ENCODE measurements around the gene EXD3.

Gene EXD3

DNA sequence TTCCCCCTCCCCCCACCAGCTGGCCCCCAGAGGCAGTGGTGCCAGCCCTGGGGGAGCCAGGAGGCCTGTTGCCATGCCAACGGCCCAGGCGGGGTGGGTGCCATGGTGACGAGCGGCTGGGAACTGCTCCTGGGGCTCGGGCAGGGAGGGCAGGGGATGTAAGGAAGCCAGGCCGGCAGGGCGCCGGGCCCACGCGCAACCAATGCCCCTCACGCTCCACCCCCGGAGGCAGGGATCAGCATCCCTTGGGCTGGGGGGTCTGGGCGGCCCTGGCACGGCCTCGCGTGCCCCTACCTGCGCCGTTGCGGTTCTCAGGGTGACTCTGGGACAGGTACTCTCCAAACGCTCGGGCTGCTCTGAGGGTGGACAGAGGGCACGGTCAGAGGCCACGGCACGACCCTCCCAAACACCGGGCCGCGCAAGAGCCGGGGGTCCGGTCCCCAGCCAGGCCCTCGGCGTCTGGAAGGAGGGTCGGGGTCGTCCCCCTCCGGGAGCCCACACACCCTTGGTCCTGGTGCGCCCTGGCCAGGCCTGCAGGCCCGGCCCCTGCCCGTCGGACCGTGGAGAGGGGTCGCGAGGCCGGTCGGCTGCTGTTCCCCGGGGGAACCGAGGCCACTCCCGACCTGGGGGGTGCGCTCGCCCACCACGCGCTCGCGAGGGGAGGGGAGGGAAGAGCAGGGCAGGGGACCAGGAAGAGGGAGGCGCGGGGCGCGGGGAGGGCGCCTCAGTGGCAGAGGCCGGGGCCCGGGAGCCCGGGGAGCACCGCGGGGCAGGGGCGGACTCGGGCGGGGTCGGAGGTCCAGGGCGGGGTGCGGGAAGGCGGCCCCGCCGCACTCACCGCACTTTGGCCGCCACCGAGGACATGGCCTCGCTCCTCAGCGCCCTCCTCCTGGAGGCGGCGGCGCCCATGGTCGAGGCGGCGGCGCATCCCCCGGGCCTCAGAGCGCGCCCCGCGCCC lies 35.5 kb upstream of the EXD3 start:
- no peak overlapping the region for H3K4me3 Mint-ChIP-seq

GRCh38 chr9:137457406-137458193 lies 34.6 kb upstream of the EXD3 start:
- peaks cover 11% of the 10 kb centered on the region for H3K27me3 Mint-ChIP-seq (ENCODE audit: low read depth, poor library complexity)
- DNase-seq, result no peak

More for the DNA sequence above, 35.5 kb upstream of the EXD3 start:
- TF ChIP-seq CTCF (IDR thresholded peaks at IDR 0.05), result no peak
- H3K36me3 Mint-ChIP-seq (ENCODE audit: low read depth), result peaks cover 15% of the 10 kb centered on the region
- H3K9me3 Mint-ChIP-seq, result no peaks in the 10 kb centered on the region
- peaks cover 14% of the 10 kb centered on the region for H3K27me3 Mint-ChIP-seq (ENCODE audit: low read depth, poor library complexity)
- peaks cover 19% of the 10 kb centered on the region for H3K4me1 Mint-ChIP-seq
- DNase-seq, result peak; percentile 47
- no peak overlapping the region for H3K27ac Mint-ChIP-seq

GRCh38 chr9:137456864-137457405 lies 34.0 kb upstream of the EXD3 start:
- no peaks in the 10 kb centered on the region for H3K9me3 Mint-ChIP-seq
- H3K4me3 Mint-ChIP-seq, result no peak overlapping the region
- peaks cover 9% of the 10 kb centered on the region for H3K27me3 Mint-ChIP-seq (ENCODE audit: low read depth, poor library complexity)
- H3K36me3 Mint-ChIP-seq (ENCODE audit: low read depth), result peaks cover 16% of the 10 kb centered on the region
- no peak overlapping the region for H3K27ac Mint-ChIP-seq
- DNase-seq, result no peak
- peaks cover 19% of the 10 kb centered on the region for H3K4me1 Mint-ChIP-seq
- no peak for TF ChIP-seq CTCF (IDR thresholded peaks at IDR 0.05)

More at GRCh38 chr9:137457406-137458193, 34.6 kb upstream of the EXD3 start:
- Mint-ChIP-seq H3K4me3 (peak overlapping the region; percentile 23), H3K9me3 (no peaks in the 10 kb centered on the region), H3K27ac (no peak overlapping the region), H3K36me3 (ENCODE audit: low read depth) (peaks cover 16% of the 10 kb centered on the region), H3K4me1 (peaks cover 19% of the 10 kb centered on the region)
- TF ChIP-seq CTCF (IDR thresholded peaks at IDR 0.05), result no peak

GRCh38 chr9:137456061-137456863 lies 33.3 kb upstream of the EXD3 start:
- Mint-ChIP-seq H3K27me3 (ENCODE audit: low read depth, poor library complexity) (peaks cover 4% of the 10 kb centered on the region), H3K27ac (no peak overlapping the region), H3K4me1 (peaks cover 19% of the 10 kb centered on the region), H3K9me3 (no peaks in the 10 kb centered on the region), H3K36me3 (ENCODE audit: low read depth) (peaks cover 16% of the 10 kb centered on the region), H3K4me3 (peak overlapping the region; percentile 66)
- no peak for TF ChIP-seq CTCF (IDR thresholded peaks at IDR 0.05)
- DNase-seq, result no peak

- peaks cover 16% of the 10 kb centered on the region for H3K36me3 Mint-ChIP-seq (ENCODE audit: low read depth)
- H3K27ac Mint-ChIP-seq, result no peak overlapping the region
- DNase-seq, result no peak
- H3K9me3 Mint-ChIP-seq, result no peaks in the 10 kb centered on the region
- TF ChIP-seq CTCF (IDR thresholded peaks at IDR 0.05), result no peak
- H3K4me3 Mint-ChIP-seq, result peak overlapping the region; percentile 57
- peaks cover 19% of the 10 kb centered on the region for H3K4me1 Mint-ChIP-seq
- no peaks in the 10 kb centered on the region for H3K27me3 Mint-ChIP-seq (ENCODE audit: low read depth, poor library complexity)
Measured at GRCh38 chr9:137455359-137455991, 32.5 kb upstream of the EXD3 start.
